SU-DHL-6 (cell line): Measurements from ENCODE around the gene CHST1.

ENCODE experiments used
- CTCF ChIP-seq: fragments of 200-600 bp; sonication (generic); IDR thresholded peaks from one replicate; pipeline ENCODE4 v1.5.1; 2017; ENCODE audit warnings: antibody characterized with exemption, mild to moderate bottlenecking, low read length, moderate library complexity; ENCODE audit not compliant: insufficient read depth, poor library complexity, severe bottlenecking
- EZH2phosphoT487 ChIP-seq: fragments of 200-600 bp; sonication (generic), shearing (Covaris generic); conservative IDR thresholded peaks from 2 replicates; pipeline ENCODE4 v1.6.1; 2018; ENCODE audit warnings: mild to moderate bottlenecking, antibody characterized with exemption, low read length, moderate library complexity, mixed read lengths

- TF ChIP-seq CTCF = no peak
- no peak for TF ChIP-seq EZH2phosphoT487
These were observed 42.6 kb downstream of the CHST1 start for GRCh38 chr11:45622861-45623260.
